Right lobe of liver (tissue), 4 donors: ENCODE data around the gene SLAIN1.

Source experiments
- CTCF ChIP-seq, 4 donors: fragments of 200-600 bp in 3 of 4; fragments of 450-650 bp in 1 of 4; IDR thresholded peaks; one replicate each; pipeline versions ENCODE4 v1.5.1 to v1.8.0; 2016 to 2022; ENCODE audit warnings: antibody characterized with exemption in 4 of 4, mild to moderate bottlenecking in 2 of 4
- POLR2A ChIP-seq: fragments of 450-650 bp; IDR thresholded peaks from one replicate; pipeline ENCODE4 v1.6.1; 2017; ENCODE audit warnings: antibody characterized with exemption, mild to moderate bottlenecking
- donor health status: DM: no; HTN: no; CAD: no.
- donor health status: DM: no; HTN: no; CAD: no.
- donor health status: DM: no; HTN: yes; CAD: no.

GRCh38 chr13:77696879-77697216, 639 bp upstream of the SLAIN1 start:
- TF ChIP-seq CTCF (IDR thresholded peaks at IDR 0.05) (no peak), POLR2A (no peak)
